GM19023 (cell line): ENCODE results near the gene LETM1.

Experiments
- ATAC-seq: cut with Tn5 transposase; IDR thresholded peaks from one replicate; pipeline ENCODE4 v1.9.1; 2021; ENCODE audit warnings: mild to moderate bottlenecking, moderate library complexity; ENCODE audit not compliant: unreplicated experiment

Gene LETM1

GRCh38 chr4:1830234-1830633, 25.7 kb downstream of the LETM1 start:
- no peak for ATAC-seq

DNA sequence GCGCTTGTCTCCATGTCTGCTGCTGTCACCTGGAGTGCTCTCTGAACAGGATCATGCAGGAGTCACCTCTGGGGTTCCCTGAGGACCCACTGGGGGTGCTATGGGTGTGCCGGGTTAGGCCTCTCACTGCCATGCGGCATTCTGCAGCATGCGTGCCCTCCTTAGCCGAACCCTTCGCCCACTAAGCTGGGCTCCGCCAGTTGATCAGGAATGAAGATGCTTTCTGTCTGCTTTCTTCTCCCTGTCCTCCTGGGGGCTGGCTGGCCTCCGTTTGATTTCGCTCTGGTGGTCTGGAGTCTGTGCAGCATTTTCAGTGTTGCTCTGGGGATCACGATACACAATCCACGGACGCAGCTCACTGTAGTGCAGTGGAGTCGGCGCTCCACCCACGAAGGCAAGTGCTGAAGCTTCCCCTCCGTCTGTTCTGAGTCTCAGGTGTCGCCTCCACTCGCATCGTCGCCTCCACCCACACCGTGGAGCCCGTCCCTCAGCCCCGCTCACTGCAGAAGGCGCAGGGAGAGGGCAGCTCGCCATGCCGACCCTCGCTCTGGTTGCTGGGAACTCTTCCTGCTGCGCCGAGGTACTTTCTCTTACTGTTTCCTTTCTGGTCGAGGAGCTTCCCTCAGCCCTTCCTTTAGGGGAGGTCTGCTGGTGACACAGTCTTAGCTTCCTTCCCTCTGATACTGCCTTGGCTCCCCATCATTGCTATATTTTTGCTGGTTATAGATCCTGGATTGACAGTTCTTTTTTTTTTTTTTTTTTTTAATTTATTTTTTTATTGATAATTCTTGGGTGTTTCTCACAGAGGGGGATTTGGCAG, 29.2 kb downstream of the LETM1 start:
- ATAC-seq: no peak

- ATAC-seq: no peak
Observed at GRCh38 chr4:1825326-1825725, 30.6 kb downstream of the LETM1 start.

DNA sequence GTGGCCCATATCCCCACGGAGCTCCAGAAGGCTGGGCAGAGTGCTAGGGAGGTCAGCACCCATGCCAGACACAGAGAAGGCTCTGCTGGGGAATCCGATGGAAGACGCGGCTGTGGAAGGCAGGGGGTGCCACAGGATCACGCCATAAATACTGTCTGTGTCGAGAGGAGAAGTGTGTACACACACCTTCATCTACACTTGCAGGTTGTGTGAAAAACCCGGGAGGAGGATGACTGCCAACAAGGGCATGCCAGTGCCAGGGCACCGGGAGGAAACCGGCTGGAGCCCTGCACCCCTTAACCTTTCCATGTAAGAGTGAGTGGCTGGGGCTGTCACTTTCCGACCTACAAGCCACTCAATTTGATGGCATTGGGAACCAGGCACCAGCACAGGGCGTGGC, 31.2 kb downstream of the LETM1 start:
- ATAC-seq: no peak

GRCh38 chr4:1823545-1823932, 32.4 kb downstream of the LETM1 start:
- no peak for ATAC-seq

DNA sequence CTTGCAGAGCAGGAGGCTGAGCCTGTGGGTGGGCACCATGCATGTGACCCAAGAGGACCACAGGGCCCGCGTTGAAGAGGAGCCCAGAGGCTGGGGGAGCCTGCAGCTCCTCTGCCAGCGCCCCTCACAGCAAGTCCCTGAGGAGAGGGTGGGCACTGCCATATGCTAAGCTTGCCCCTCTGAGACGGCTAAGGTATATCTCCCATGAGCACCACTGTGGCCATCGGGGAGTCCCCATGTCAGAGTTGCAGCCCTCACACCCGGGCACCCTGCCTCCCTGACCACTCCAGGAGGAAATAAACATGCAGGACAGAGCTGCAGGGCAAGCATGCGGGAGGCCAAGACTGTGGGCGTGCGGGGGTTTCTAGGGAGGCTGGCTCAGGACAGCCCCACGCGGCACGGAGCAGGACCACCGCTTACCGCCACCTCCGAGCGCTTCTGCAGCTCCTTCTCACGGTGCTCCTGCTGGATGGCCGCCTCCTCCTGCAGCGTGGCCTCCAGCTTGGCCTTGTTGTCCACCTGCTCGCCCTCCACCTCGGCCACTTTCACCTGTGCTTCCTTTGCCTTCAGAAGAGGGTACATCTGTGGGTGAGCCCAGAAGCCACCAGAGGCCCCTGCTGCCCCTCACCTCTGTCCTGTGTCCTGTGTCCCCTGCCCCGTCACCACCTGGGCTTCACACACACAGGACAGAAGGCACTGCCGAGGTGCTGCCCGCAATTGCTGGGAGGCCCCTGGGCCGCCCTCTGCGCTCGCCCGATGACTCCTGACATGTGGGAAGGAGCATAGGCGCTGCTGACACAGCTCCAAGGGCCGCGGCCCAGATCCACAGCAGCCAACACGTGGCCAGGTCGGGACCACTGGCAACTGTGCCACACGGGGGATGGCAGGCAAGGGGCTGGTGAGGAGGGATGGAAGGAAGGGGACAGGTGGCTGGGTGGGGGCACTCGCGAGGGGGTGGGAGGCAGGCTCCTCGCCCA, 33.1 kb downstream of the LETM1 start:
- ATAC-seq: no peak

- no peak for ATAC-seq
Observed at GRCh38 chr4:1821679-1822567, 34.0 kb downstream of the LETM1 start.

DNA sequence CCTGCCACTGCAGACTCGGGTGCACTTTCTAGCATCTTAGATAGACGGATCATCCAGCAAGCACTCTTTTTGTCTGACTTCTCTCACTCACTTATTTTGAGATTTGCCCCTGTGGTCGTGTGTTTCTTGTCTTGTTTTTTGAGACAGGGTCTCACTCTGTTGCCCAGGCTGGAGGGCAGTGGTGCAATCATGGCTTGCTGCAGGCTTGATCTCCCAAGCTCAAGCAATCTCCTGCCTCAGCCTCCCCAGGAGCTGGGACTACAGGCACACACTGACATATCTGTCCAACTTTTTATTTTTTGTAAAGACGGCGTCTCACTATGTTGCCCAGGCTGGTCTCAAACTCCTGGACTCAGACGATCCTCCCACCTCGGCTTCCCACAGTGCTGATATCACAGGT, 36.1 kb downstream of the LETM1 start:
- no peak for ATAC-seq

GRCh38 chr4:1819284-1819683, 36.7 kb downstream of the LETM1 start:
- no peak for ATAC-seq

DNA sequence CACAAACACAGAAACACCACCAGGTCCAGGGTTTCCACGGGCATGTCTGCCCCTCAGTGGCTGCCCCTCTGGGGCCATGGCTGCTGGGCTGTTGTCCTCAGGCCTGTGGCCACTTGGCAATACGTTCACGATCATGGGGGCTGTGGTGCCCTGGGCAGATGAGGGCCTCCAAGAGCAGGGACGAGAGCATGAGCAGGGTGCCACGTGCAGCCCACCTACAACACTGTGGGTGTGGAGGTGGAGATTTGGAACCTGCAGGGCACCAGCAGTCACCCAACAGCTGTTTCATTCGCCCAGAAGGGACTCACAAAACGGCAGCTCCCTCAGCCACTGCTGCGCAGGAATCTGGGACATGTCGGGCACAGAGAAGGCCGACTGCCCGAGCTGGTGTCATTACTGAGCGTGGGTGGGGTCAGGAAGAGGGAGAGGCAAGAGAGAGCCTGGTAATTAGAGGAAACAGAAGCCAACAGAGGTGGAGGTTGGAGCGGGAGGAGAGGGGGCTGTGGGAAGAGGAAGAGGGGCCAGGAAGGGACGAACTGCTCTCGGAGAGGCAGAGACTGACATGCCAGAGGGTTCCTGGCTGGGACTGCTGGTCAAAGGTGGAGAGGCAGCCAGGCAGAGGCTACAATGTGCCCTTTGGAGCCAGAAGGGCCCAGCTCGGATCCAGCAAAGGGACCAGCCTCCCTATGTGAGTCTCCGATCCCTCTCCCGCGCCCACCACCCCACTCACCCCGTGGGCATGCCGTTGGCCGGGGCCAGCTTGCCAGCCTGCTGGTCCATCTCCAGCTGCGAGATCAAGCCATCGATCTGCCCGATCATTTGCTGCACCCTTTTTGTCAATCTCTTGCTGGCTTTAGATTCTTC, 39.7 kb downstream of the LETM1 start:
- ATAC-seq: no peak

DNA sequence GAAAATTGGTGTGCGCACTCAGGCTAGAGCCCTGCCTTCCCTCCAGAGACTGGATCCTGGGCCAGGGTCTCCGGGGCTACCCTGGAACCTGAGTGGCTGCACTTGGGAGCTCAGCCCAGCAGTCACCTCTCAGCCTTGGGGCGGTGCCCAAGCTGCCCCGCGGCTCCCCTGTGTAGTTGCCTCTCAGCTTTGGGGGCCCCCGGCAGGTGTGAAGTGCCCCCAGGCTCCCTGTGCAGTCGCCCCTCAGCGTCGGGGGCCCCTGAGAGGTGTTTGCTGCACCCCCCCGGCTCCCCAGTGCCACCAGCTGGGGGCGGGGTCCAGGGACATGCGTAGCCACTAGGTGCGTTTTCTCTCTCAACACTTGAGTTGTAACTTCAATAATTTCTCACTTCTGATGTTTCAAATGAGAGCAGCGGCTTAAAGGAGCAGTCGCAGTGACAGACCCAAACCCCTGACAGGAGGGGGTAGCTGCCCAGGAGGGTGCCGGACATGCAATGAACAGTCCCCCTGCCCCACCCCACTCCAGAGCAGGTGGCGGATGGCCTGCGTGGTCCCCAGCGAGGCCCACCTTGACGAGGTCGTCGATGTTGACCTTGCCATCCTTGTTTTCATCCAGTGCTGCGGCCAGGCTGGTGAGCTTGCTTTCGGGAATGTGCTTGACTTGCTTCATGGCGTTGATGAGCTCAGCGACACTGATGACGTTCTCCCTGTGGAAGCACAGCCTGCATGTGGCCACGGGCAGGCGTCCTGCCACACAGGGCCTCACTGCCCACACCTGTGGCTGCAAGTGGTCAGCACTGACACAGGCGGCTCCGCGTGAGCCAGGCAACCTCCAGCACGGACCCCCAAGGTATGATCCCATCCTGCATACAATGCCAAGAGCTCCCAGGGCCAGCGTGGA, 40.6 kb downstream of the LETM1 start:
- no peak for ATAC-seq

- ATAC-seq: no peak
Observed at GRCh38 chr4:1814453-1814852, 41.5 kb downstream of the LETM1 start.

DNA sequence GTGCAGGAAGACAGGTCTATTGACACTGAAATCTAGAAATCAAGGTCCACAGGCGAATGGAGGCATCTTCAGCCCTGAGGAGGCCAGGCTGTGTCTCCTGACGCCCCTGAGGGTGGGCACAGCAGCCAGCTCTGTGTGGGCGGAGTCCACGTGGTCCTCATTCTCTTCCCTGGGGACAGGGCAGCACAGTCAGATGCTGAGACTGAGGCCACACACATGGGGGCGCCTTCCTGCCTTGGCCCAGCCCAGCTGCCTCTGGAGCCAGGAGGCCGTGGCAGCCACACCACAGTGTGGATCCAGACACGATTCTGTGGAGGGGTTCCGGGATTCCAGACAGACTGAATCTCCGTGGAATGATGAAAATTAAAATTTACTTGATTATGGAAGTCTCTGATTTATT, 42.0 kb downstream of the LETM1 start:
- ATAC-seq: no peak

GRCh38 chr4:1813231-1813630, 42.7 kb downstream of the LETM1 start:
- ATAC-seq: no peak

GRCh38 chr4:1812720-1813119, 43.2 kb downstream of the LETM1 start:
- ATAC-seq: no peak

DNA sequence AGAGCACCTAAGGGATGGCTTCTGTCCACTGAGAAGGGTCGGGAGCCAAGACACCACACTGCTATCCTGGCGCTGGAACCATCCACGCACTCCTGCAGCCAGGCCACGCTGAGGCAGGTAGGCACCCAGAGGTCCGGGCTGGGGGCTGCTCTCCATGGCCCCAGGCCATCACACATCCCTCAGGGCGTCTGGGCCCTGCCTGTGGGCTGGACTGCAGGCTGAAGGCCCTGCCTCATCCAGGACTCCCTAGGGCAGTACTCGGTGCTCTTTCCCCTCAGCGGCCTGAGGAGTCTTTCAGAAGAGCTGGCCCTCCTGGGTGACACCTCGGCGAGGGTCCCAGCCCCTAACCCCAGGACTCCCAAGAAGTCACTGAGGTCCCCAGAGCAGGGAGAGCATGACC, 45.2 kb downstream of the LETM1 start:
- ATAC-seq: no peak

DNA sequence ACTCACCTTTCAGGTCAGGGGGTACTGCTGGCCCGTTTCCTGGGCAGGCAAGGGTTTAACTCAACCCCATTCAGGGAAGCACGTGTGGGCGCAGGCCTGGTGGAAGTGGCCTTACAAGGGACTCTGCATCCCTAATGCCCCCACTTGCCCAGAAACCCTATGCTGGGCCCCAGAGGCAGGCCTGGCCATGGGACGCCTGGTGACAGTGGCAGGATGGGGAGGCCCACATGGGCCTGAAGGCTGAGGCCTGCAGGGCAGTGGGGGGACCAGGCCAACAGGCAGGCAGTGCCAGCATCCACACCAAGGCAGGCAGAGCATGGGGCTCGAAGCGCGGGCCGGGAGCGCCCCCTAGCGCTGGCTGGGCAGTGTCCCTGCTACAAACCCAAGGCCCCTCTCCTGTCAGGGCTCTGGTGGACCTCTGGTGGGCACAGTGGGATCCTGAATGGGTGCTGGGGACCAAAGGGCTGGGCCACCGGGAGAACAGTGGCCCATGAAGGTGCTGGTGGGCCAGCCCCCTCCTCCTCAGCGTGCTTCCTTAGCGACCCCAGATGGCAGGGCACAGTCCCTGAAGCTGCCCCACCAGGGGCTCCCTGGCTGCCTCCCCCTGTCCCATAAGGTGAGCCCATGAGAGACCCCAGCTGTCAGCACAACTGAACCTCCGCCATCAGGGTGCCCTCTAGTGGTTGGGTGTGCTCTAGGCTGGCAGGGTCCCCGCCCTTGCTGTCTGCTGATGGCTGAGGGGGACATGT, 46.0 kb downstream of the LETM1 start:
- no peak for ATAC-seq
